ENCODE data around the gene FTO. TPM values are rescaled to one million over a fixed set of nuclear protein-coding genes. Genes with fewer than 3 reads are reported as not detected.

The FTO gene
- total and polyA plus RNA-seq, 2 of the 13 experiments (the other 11 are each of a cell fraction or from before 2014, with no cell fraction given) = 41.6 to 55.8 TPM

DNA sequence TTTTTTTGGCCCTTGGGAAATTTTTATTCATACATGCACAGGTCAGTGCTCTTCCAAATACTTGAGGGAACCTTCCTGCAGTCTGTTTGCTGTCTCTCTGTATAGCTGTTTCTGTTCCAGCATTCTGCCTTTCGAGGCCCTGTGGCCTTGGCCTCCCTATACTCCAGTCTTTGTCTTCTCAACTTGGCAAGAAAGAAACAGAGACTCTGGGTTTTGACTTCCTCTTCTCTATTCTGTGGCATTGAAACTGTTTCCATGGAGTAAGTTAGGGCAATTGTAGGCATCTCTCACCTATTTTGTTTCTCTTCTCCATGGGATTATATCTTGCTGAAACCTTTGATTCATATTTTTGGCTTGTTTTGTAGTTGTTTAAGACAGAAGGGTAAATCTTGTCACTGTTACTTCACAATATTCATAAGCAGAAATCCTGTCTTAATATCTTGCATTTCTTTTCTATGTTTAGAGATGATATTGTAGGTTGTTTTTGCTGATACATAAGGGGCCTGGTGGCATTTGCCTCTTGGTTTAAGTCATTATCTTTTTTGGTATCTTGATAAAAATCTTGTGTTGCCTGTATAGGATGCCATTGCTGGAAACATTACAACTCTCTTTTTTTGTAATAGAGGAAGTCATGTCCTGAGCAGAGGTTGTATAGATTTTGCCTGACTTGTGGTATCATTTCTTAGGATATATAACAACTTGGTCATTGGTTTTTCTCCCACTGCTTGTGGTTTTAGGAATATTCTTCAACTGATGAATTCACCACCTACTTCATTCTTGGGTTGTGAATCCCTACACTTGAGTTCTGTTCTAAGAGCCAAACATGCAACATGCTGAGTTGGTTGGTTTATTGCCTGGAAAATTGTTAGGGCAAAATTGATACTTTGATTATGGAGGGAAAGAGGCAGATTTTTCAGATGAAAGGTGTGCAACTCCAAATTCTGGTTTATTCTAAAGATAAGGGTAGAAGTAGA, 168.6 kb downstream of the FTO start (continued):
- TF ChIP-seq KDM6A (CRISPR knock-in tag; IDR thresholded peaks at IDR 0.05; ENCODE audit: low read depth) (no peak), ZNF607 (CRISPR knock-in tag; IDR thresholded peaks at IDR 0.05; ENCODE audit: borderline replicate concordance) (no peak), ZFP36 (IDR thresholded peaks at IDR 0.05; ENCODE audit: borderline replicate concordance, low read depth, low read length, partially characterized antibody) (no peak), TP53 (CRISPR knock-in tag; conservative IDR thresholded peaks at IDR 0.05) (no peak), HHEX (CRISPR knock-in tag; IDR thresholded peaks at IDR 0.05) (no peak), DNMT3B (CRISPR knock-in tag; conservative IDR thresholded peaks at IDR 0.05) (no peak), CEBPG (CRISPR knock-in tag; IDR thresholded peaks at IDR 0.05) (no peak), IKZF4 (CRISPR knock-in tag; IDR thresholded peaks at IDR 0.05; ENCODE audit: borderline replicate concordance, low read depth, not compliant biosample characterization) (no peak), HMG20A (CRISPR knock-in tag; IDR thresholded peaks at IDR 0.05; ENCODE audit: borderline replicate concordance) (no peak), ASH2L (IDR thresholded peaks at IDR 0.05; ENCODE audit: insufficient read length, low read depth, low read length) (no peak), TOPORS (CRISPR knock-in tag; IDR thresholded peaks at IDR 0.05) (no peak)
- TF ChIP-seq, protein P1, sequence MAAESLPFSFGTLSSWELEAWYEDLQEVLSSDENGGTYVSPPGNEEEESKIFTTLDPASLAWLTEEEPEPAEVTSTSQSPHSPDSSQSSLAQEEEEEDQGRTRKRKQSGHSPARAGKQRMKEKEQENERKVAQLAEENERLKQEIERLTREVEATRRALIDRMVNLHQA (CRISPR knock-in tag; IDR thresholded peaks at IDR 0.05) = no peak
- TF ChIP-seq, protein P2, sequence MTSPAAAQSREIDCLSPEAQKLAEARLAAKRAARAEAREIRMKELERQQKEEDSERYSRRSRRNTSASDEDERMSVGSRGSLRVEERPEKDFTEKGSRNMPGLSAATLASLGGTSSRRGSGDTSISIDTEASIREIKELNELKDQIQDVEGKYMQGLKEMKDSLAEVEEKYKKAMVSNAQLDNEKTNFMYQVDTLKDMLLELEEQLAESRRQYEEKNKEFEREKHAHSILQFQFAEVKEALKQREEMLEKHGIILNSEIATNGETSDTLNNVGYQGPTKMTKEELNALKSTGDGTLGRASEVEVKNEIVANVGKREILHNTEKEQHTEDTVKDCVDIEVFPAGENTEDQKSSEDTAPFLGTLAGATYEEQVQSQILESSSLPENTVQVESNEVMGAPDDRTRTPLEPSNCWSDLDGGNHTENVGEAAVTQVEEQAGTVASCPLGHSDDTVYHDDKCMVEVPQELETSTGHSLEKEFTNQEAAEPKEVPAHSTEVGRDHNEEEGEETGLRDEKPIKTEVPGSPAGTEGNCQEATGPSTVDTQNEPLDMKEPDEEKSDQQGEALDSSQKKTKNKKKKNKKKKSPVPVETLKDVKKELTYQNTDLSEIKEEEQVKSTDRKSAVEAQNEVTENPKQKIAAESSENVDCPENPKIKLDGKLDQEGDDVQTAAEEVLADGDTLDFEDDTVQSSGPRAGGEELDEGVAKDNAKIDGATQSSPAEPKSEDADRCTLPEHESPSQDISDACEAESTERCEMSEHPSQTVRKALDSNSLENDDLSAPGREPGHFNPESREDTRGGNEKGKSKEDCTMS (CRISPR knock-in tag; conservative IDR thresholded peaks at IDR 0.05) = no peak
